ENCODE results near the gene ASIC4. TPM values are rescaled to one million over a fixed set of nuclear protein-coding genes. Genes with fewer than 3 reads are reported as not detected.

The ASIC4 gene
- total and polyA plus RNA-seq, 2 of the 13 experiments (the other 11 are each of a cell fraction or from before 2014, with no cell fraction given) = 0.03 TPM; not detected in 1

GRCh38 chr2:219512524-219513216 lies 1.6 kb upstream of the ASIC4 start (continued):
- TF ChIP-seq TCF12 (IDR thresholded peaks at IDR 0.05) (no peak), TCF12 (CRISPR knock-in tag; IDR thresholded peaks at IDR 0.05) (no peak), ZNF776 (CRISPR knock-in tag; IDR thresholded peaks at IDR 0.05) (no peak), JUN (CRISPR knock-in tag; IDR thresholded peaks at IDR 0.05) (no peak), PITX1 (CRISPR knock-in tag; IDR thresholded peaks at IDR 0.05) (peak; percentile 99), ZNF572 (CRISPR knock-in tag; IDR thresholded peaks at IDR 0.05) (0 out of 2 replicates have a peak, but pooled peaks have one; percentile 16), SP1 (IDR thresholded peaks at IDR 0.05) (no peak), SP1 (CRISPR knock-in tag; IDR thresholded peaks at IDR 0.05) (no peak), ZNF333 (CRISPR knock-in tag; IDR thresholded peaks at IDR 0.05; ENCODE audit: borderline replicate concordance) (no peak), ZNF503 (CRISPR knock-in tag; IDR thresholded peaks at IDR 0.05) (no peak), SMAD3 (CRISPR knock-in tag; IDR thresholded peaks at IDR 0.05) (no peak), KDM1A (CRISPR knock-in tag; IDR thresholded peaks at IDR 0.05) (no peak), MYNN (CRISPR knock-in tag; IDR thresholded peaks at IDR 0.05; ENCODE audit: low read depth) (no peak), TFDP1 (CRISPR knock-in tag; IDR thresholded peaks at IDR 0.05; ENCODE audit: borderline replicate concordance) (no peak), TBX3 (IDR thresholded peaks at IDR 0.05; ENCODE audit: borderline replicate concordance) (no peak), KAT2B (IDR thresholded peaks at IDR 0.05; ENCODE audit: borderline replicate concordance, low read depth, low read length) (peak; percentile 95), ZNF281 (CRISPR knock-in tag; IDR thresholded peaks at IDR 0.05; ENCODE audit: borderline replicate concordance) (no peak; the same call in 1 of the 2 replicates), PHF20 (CRISPR knock-in tag; IDR thresholded peaks at IDR 0.05) (no peak), ZNF142 (CRISPR knock-in tag; IDR thresholded peaks at IDR 0.05) (no peak)

Measured in HepG2 (cell line).